A549 (cell line): ENCODE results near the gene SLC17A9.

Source experiments
- CTCF ChIP-seq: fragments of >200 bp; sonication (Bioruptor Twin); formaldehyde crosslinking; IDR thresholded peaks from 3 replicates; pipeline ENCODE4 v1.5.1; 2016
- PHF8 ChIP-seq: fragments of 200-600 bp; sonication (generic); IDR thresholded peaks from 2 replicates; pipeline ENCODE4 v1.6.1; 2016; ENCODE audit warnings: low read depth, mild to moderate bottlenecking, antibody characterized with exemption, moderate library complexity, borderline replicate concordance
- REST ChIP-seq: fragments of 200-600 bp; sonication (generic); IDR thresholded peaks from 2 replicates; pipeline ENCODE4 v1.6.1; 2016; ENCODE audit warnings: antibody characterized with exemption, mild to moderate bottlenecking, moderate library complexity

GRCh38 chr20:62975251-62975760 is 22.8 kb downstream of the SLC17A9 start:
- TF ChIP-seq CTCF, result no peak
- TF ChIP-seq REST, result no peak
- no peak for TF ChIP-seq PHF8
